GM18909 (cell line): Measurements from ENCODE around the gene HERC4.
"Not testable (repeated sequence)": the region's sequence is repeated elsewhere in the genome, so short reads cannot be mapped to it uniquely, and the experiment has no call there.

Experiments
- ATAC-seq: cut with Tn5 transposase; IDR thresholded peaks from one replicate; pipeline ENCODE4 v1.9.1; 2021; ENCODE audit warnings: mild to moderate bottlenecking; ENCODE audit not compliant: unreplicated experiment, poor library complexity

Gene HERC4

GRCh38 chr10:68052463-68052862 is 22.6 kb downstream of the HERC4 start:
- no peak for ATAC-seq

GRCh38 chr10:68049289-68050078 is 25.6 kb downstream of the HERC4 start:
- no peak for ATAC-seq

- ATAC-seq: no peak
Observed at GRCh38 chr10:68047554-68048327, 27.3 kb downstream of the HERC4 start.

- no peak for ATAC-seq
Observed at GRCh38 chr10:68047122-68047521, 28.0 kb downstream of the HERC4 start.

- no peak for ATAC-seq
Observed at GRCh38 chr10:68046642-68047041, 28.4 kb downstream of the HERC4 start.

- ATAC-seq: no peak
Observed at GRCh38 chr10:68043030-68043429, 32.1 kb downstream of the HERC4 start.

GRCh38 chr10:68032113-68032512 is 43.0 kb downstream of the HERC4 start:
- peak; percentile 50 for ATAC-seq

GRCh38 chr10:68027429-68027828 is 47.7 kb downstream of the HERC4 start:
- no peak for ATAC-seq

- ATAC-seq: no peak
Observed at GRCh38 chr10:68023292-68023691, 51.8 kb downstream of the HERC4 start.

GRCh38 chr10:68022324-68022723 is 52.8 kb downstream of the HERC4 start:
- not testable (repeated sequence) for ATAC-seq

GRCh38 chr10:68016519-68016918 is 58.6 kb downstream of the HERC4 start:
- ATAC-seq: not testable (repeated sequence)

- ATAC-seq: no peak
Observed at GRCh38 chr10:68010426-68010940, 64.6 kb downstream of the HERC4 start.

GRCh38 chr10:68007356-68007755 is 67.7 kb downstream of the HERC4 start:
- ATAC-seq: no peak

- ATAC-seq: no peak
Observed at GRCh38 chr10:68001539-68001938, 73.5 kb downstream of the HERC4 start.

- ATAC-seq: no peak
Observed at GRCh38 chr10:68001000-68001399, 74.1 kb downstream of the HERC4 start.

GRCh38 chr10:67990093-67990492 is 85.0 kb downstream of the HERC4 start:
- no peak for ATAC-seq

- ATAC-seq: no peak
Observed at GRCh38 chr10:67988606-67989005, 86.5 kb downstream of the HERC4 start.

GRCh38 chr10:67982603-67983002 is 92.5 kb downstream of the HERC4 start:
- not testable (repeated sequence) for ATAC-seq

GRCh38 chr10:67978749-67979148 is 96.3 kb downstream of the HERC4 start:
- ATAC-seq: no peak

- no peak for ATAC-seq
Observed at GRCh38 chr10:67977251-67977650, 97.8 kb downstream of the HERC4 start.
